ENCODE results near the gene BBOF1. TPM values are rescaled to one million over a fixed set of nuclear protein-coding genes. Genes with fewer than 3 reads are reported as not detected.

Gene BBOF1
- total RNA-seq, 3 donors from 2014 or later (not counting 1 experiment from before 2014, with no cell fraction given): 3.1 to 3.6 (median 3.2) TPM

- DNase-seq (peak in 1 of 2 donors; percentile 13), ATAC-seq (no peak)
- H3K36me3 ChIP-seq (ENCODE audit: control insufficient read depth, insufficient read depth, low read length): peaks cover 7% of the 10 kb centered on the region
- Mint-ChIP-seq H3K27ac (peak overlapping the region; percentile 37 to 57), H3K4me3 (no peak overlapping the region), H3K36me3 (no peaks in the 10 kb centered on the region), H3K9me3 (peaks cover 0 to 5% of the 10 kb centered on the region in 2 donors), H3K27me3 (ENCODE audit: low read depth in 2 of 2) (no peaks in the 10 kb centered on the region), H3K4me1 (peaks cover 26% of the 10 kb centered on the region in 2 donors)
- intact Hi-C loops (cut with micrococcal nuclease): loop anchor here (5.0 kb wide), 1 partner anchor 952 kb away; the partner anchor contains the start of gene PSEN1
- H3K9me3 ChIP-seq (ENCODE audit: control insufficient read depth, insufficient read depth, low read length): peaks cover 4% of the 10 kb centered on the region
- no peaks in the 10 kb centered on the region for H3K27me3 ChIP-seq (ENCODE audit: control insufficient read depth, insufficient read depth, low read length)
- TF ChIP-seq CTCF (IDR thresholded peaks at IDR 0.05): no peak
- H3K27ac ChIP-seq (ENCODE audit: low read length): no peak overlapping the region
- H3K4me3 ChIP-seq (ENCODE audit: low read length): no peak overlapping the region
- 94% methylated on average over 8 of the region's 8 CpGs for WGBS (ENCODE audit: insufficient coverage)
- peaks cover 5% of the 10 kb centered on the region for H3K4me1 ChIP-seq (ENCODE audit: control insufficient read depth, insufficient read depth, low read length)
These were observed 70.3 kb downstream of the BBOF1 start for GRCh38 chr14:74089251-74090020.

- DNase-seq (no peak), ATAC-seq (no peak)
- Histone ChIP-seq H3K4me1 (ENCODE audit: control insufficient read depth, insufficient read depth, low read length) (no peaks in the 10 kb centered on the region), H3K4me3 (ENCODE audit: low read length) (no peak overlapping the region), H3K9me3 (ENCODE audit: control insufficient read depth, insufficient read depth, low read length) (no peaks in the 10 kb centered on the region), H3K36me3 (ENCODE audit: control insufficient read depth, insufficient read depth, low read length) (peaks cover 20% of the 10 kb centered on the region), H3K27me3 (ENCODE audit: control insufficient read depth, insufficient read depth, low read length) (no peaks in the 10 kb centered on the region), H3K27ac (ENCODE audit: low read length) (no peak overlapping the region)
- no peaks in the 10 kb centered on the region for H3K27me3 Mint-ChIP-seq (ENCODE audit: low read depth in 2 of 2)
- H3K4me1 Mint-ChIP-seq: no peaks in the 10 kb centered on the region
- intact Hi-C loops (cut with micrococcal nuclease): no loop called here
- H3K9me3 Mint-ChIP-seq: no peaks in the 10 kb centered on the region
- H3K27ac Mint-ChIP-seq: no peak overlapping the region
- peaks cover 5% of the 10 kb centered on the region for H3K36me3 Mint-ChIP-seq
- no peak overlapping the region for H3K4me3 Mint-ChIP-seq
- no peak for TF ChIP-seq CTCF (IDR thresholded peaks at IDR 0.05)
- WGBS (ENCODE audit: insufficient coverage): 100% methylated on average over 2 of the region's 2 CpGs
These were observed 86.2 kb downstream of the BBOF1 start for GRCh38 chr14:74105381-74105780.

- Histone ChIP-seq H3K27ac (ENCODE audit: low read length) (no peak overlapping the region), H3K4me3 (ENCODE audit: low read length) (no peak overlapping the region), H3K4me1 (ENCODE audit: control insufficient read depth, insufficient read depth, low read length) (no peaks in the 10 kb centered on the region), H3K27me3 (ENCODE audit: control insufficient read depth, insufficient read depth, low read length) (no peaks in the 10 kb centered on the region), H3K36me3 (ENCODE audit: control insufficient read depth, insufficient read depth, low read length) (peaks cover 17% of the 10 kb centered on the region), H3K9me3 (ENCODE audit: control insufficient read depth, insufficient read depth, low read length) (no peaks in the 10 kb centered on the region)
- no CpG with 5 or more reads among the region's 1 CpG for WGBS (ENCODE audit: insufficient coverage)
- H3K4me1 Mint-ChIP-seq: no peaks in the 10 kb centered on the region
- H3K4me3 Mint-ChIP-seq: no peak overlapping the region
- intact Hi-C loops (cut with micrococcal nuclease): no loop called here
- no peaks in the 10 kb centered on the region for H3K9me3 Mint-ChIP-seq
- ATAC-seq: no peak
- DNase-seq: no peak
- no peak for TF ChIP-seq CTCF (IDR thresholded peaks at IDR 0.05)
- H3K27ac Mint-ChIP-seq: no peak overlapping the region
- H3K27me3 Mint-ChIP-seq (ENCODE audit: low read depth in 2 of 2): no peaks in the 10 kb centered on the region
- H3K36me3 Mint-ChIP-seq: peaks cover 5% of the 10 kb centered on the region
These were observed 90.2 kb downstream of the BBOF1 start for GRCh38 chr14:74109369-74109768.
